Osteoblast (primary cell): Measurements from ENCODE around the gene WNT7A. TPM values are rescaled to one million over a fixed set of nuclear protein-coding genes. Genes with fewer than 3 reads are reported as not detected.
A peak's percentile ranks its signal among the peaks of the same experiment; 100 is the strongest.

ENCODE experiments used
- DNase-seq: peaks from one replicate; pipeline ENCODE4 v3.0.0; 2011; ENCODE audit warnings: low spot score, mixed read lengths; ENCODE audit not compliant: insufficient read length; ENCODE audit errors: missing footprints
- H2AFZ ChIP-seq: 2 replicates; pipeline ENCODE4 v1.6.0; 2011; ENCODE audit warnings: mild to moderate bottlenecking, low read length
- H3K27ac ChIP-seq: 2 replicates; pipeline ENCODE4 v1.5.1; 2011; ENCODE audit warnings: mild to moderate bottlenecking, low read depth, low read length, moderate library complexity
- H3K27me3 ChIP-seq: 2 replicates; pipeline ENCODE4 v1.6.0; 2012; ENCODE audit warnings: mild to moderate bottlenecking, control low read depth, inconsistent platforms, low read length, moderate library complexity; ENCODE audit not compliant: insufficient read depth
- H3K36me3 ChIP-seq: 2 replicates; pipeline ENCODE4 v1.5.1; 2011; ENCODE audit warnings: mild to moderate bottlenecking, low read length, control low read depth, moderate library complexity; ENCODE audit not compliant: insufficient read depth
- H3K4me1 ChIP-seq: 2 replicates; pipeline ENCODE4 v1.5.1; 2011; ENCODE audit warnings: mild to moderate bottlenecking, low read length, control low read depth, moderate library complexity; ENCODE audit not compliant: insufficient read depth
- H3K4me2 ChIP-seq: 2 replicates; pipeline ENCODE4 v1.6.0; 2011; ENCODE audit warnings: mild to moderate bottlenecking, low read length; ENCODE audit not compliant: insufficient read depth
- H3K4me3 ChIP-seq: fragments of 200-600 bp; sonication (generic); 3 replicates; pipeline ENCODE4 v1.5.1; 2012; ENCODE audit warnings: mild to moderate bottlenecking, low read length, inconsistent platforms; ENCODE audit not compliant: insufficient read depth
- H3K79me2 ChIP-seq: 2 replicates; pipeline ENCODE4 v1.6.0; 2012; ENCODE audit warnings: mild to moderate bottlenecking, low read length, control low read depth, inconsistent platforms; ENCODE audit not compliant: insufficient read depth
- H3K9me3 ChIP-seq: 2 replicates; pipeline ENCODE4 v1.5.1; 2011; ENCODE audit warnings: low read depth, low read length, control low read depth
- H4K20me1 ChIP-seq: 2 replicates; pipeline ENCODE4 v1.6.0; 2012; ENCODE audit warnings: mild to moderate bottlenecking, low read length, control low read depth; ENCODE audit not compliant: insufficient read depth
- CTCF ChIP-seq: IDR thresholded peaks from 2 replicates; pipeline ENCODE4 v1.5.1; 2011; ENCODE audit warnings: mild to moderate bottlenecking, low read depth, low read length, moderate library complexity; ENCODE audit errors: extremely low read depth
- total RNA-seq: library from RNA; depleted of rRNA; stranded (reverse); fragments of >200 nt; gene quantifications from 2 replicates; pipeline ENCODE4 v1.2.3, GENCODE V29; 2012

Gene WNT7A
- total RNA-seq, 1 donor = not detected

- Histone ChIP-seq H3K36me3 (no peaks in the 10 kb centered on the region), H2AFZ (no peak overlapping the region), H3K4me1 (no peaks in the 10 kb centered on the region), H3K4me2 (no peak overlapping the region), H3K27ac (no peak overlapping the region), H3K27me3 (peaks cover 17% of the 10 kb centered on the region), H3K9me3 (no peaks in the 10 kb centered on the region), H3K4me3 (no peak overlapping the region), H3K79me2 (no peaks in the 10 kb centered on the region), H4K20me1 (no peaks in the 10 kb centered on the region)
- no peak for TF ChIP-seq CTCF
- DNase-seq = peak; percentile 45
Measured at GRCh38 chr3:13790376-13791197, 89.3 kb downstream of the WNT7A start.

- Histone ChIP-seq H3K4me3 (no peak overlapping the region), H3K36me3 (no peaks in the 10 kb centered on the region), H3K79me2 (no peaks in the 10 kb centered on the region), H4K20me1 (no peaks in the 10 kb centered on the region), H3K4me1 (no peaks in the 10 kb centered on the region), H3K9me3 (no peaks in the 10 kb centered on the region), H3K4me2 (no peak overlapping the region), H2AFZ (no peak overlapping the region), H3K27me3 (peaks cover 17% of the 10 kb centered on the region), H3K27ac (no peak overlapping the region)
- peak; percentile 51 for DNase-seq
- TF ChIP-seq CTCF = no peak
Measured at GRCh38 chr3:13788522-13789424, 91.1 kb downstream of the WNT7A start.

- no peaks in the 10 kb centered on the region for H3K9me3 ChIP-seq
Measured at GRCh38 chr3:13787533-13788132, 92.2 kb downstream of the WNT7A start.

More at GRCh38 chr3:13787533-13788132, 92.2 kb downstream of the WNT7A start:
- H3K79me2 ChIP-seq = no peaks in the 10 kb centered on the region
- H4K20me1 ChIP-seq = no peaks in the 10 kb centered on the region
- H3K4me1 ChIP-seq = no peaks in the 10 kb centered on the region
- no peak for DNase-seq
- no peak overlapping the region for H3K4me3 ChIP-seq
- no peak overlapping the region for H2AFZ ChIP-seq
- no peak overlapping the region for H3K4me2 ChIP-seq
- H3K27ac ChIP-seq = no peak overlapping the region
- peaks cover 7% of the 10 kb centered on the region for H3K27me3 ChIP-seq
- no peak for TF ChIP-seq CTCF
- H3K36me3 ChIP-seq = no peaks in the 10 kb centered on the region
